Liver (tissue), 3 donors: Measurements from ENCODE around the gene GGN.
"Not testable (repeated sequence)": the region's sequence is repeated elsewhere in the genome, so short reads cannot be mapped to it uniquely, and the experiment has no call there.

Source experiments
- ATF3 ChIP-seq: IDR thresholded peaks from 2 replicates; pipeline ENCODE4 v1.6.1; 2016; ENCODE audit warnings: antibody characterized with exemption
- EGR1 ChIP-seq, 2 donors: IDR thresholded peaks; 2 replicates each; pipeline ENCODE4 v1.6.1; 2016 to 2018; ENCODE audit warnings: antibody characterized with exemption in 2 of 2, low read depth in 2 of 2
- FOXA1 ChIP-seq: IDR thresholded peaks from 2 replicates; pipeline ENCODE4 v1.6.1; 2016; ENCODE audit warnings: antibody characterized with exemption
- FOXA2 ChIP-seq: IDR thresholded peaks from 2 replicates; pipeline ENCODE4 v1.6.1; 2016; ENCODE audit warnings: antibody characterized with exemption
- GABPA ChIP-seq, 2 donors: IDR thresholded peaks in 1 of 2; conservative IDR thresholded peaks in 1 of 2; 2 replicates each; pipeline ENCODE4 v1.6.1; 2016; ENCODE audit warnings: antibody characterized with exemption in 2 of 2, mild to moderate bottlenecking in 1 of 2, moderate library complexity in 1 of 2
- JUND ChIP-seq, 2 donors: IDR thresholded peaks; 2 replicates each; pipeline ENCODE4 v1.6.1; 2016; ENCODE audit warnings: antibody characterized with exemption in 2 of 2
- NR2F2 ChIP-seq: IDR thresholded peaks from 2 replicates; pipeline ENCODE4 v1.6.1; 2016; ENCODE audit warnings: antibody characterized with exemption
- RAD21 ChIP-seq, 2 donors: IDR thresholded peaks; 2 replicates each; pipeline ENCODE4 v1.6.1; 2016; ENCODE audit warnings: antibody characterized with exemption in 2 of 2, mild to moderate bottlenecking in 2 of 2
- REST ChIP-seq: IDR thresholded peaks from 2 replicates; pipeline ENCODE4 v1.6.1; 2016; ENCODE audit warnings: antibody characterized with exemption, mild to moderate bottlenecking
- RXRA ChIP-seq, 2 donors: IDR thresholded peaks; 2 replicates each; pipeline ENCODE4 v1.6.1; 2017 to 2018; ENCODE audit warnings: antibody characterized with exemption in 2 of 2, mild to moderate bottlenecking in 1 of 2
- ZBTB33 ChIP-seq: IDR thresholded peaks from 2 replicates; pipeline ENCODE4 v1.6.1; 2016; ENCODE audit warnings: antibody characterized with exemption
- TF ChIP-seq, protein P1 (sequence below): fragments of 150-350 bp; IDR thresholded peaks from 2 replicates; pipeline ENCODE4 v1.5.1; 2017; ENCODE audit warnings: improper control_type of control experiment, low read depth, low read length; ENCODE audit not compliant: missing input control
- TF ChIP-seq, protein P2 (sequence below): IDR thresholded peaks from 2 replicates; pipeline ENCODE4 v1.6.1; 2016; ENCODE audit warnings: antibody characterized with exemption
- donor health status: healthy.
- donor health status: healthy.

- TF ChIP-seq, protein P1, sequence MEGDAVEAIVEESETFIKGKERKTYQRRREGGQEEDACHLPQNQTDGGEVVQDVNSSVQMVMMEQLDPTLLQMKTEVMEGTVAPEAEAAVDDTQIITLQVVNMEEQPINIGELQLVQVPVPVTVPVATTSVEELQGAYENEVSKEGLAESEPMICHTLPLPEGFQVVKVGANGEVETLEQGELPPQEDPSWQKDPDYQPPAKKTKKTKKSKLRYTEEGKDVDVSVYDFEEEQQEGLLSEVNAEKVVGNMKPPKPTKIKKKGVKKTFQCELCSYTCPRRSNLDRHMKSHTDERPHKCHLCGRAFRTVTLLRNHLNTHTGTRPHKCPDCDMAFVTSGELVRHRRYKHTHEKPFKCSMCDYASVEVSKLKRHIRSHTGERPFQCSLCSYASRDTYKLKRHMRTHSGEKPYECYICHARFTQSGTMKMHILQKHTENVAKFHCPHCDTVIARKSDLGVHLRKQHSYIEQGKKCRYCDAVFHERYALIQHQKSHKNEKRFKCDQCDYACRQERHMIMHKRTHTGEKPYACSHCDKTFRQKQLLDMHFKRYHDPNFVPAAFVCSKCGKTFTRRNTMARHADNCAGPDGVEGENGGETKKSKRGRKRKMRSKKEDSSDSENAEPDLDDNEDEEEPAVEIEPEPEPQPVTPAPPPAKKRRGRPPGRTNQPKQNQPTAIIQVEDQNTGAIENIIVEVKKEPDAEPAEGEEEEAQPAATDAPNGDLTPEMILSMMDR: not testable (repeated sequence)
- TF ChIP-seq RXRA (IDR thresholded peaks at IDR 0.05); FOXA1; FOXA2; ZBTB33; RAD21 (IDR thresholded peaks at IDR 0.05); GABPA (IDR thresholded peaks at IDR 0.05 in 1 of 2, conservative IDR thresholded peaks at IDR 0.05 in 1 of 2); EGR1 (IDR thresholded peaks at IDR 0.05; ENCODE audit: low read depth in 2 of 2); REST; ATF3; JUND (IDR thresholded peaks at IDR 0.05); NR2F2: not testable (repeated sequence)
- TF ChIP-seq, protein P2, sequence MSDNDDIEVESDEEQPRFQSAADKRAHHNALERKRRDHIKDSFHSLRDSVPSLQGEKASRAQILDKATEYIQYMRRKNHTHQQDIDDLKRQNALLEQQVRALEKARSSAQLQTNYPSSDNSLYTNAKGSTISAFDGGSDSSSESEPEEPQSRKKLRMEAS: not testable (repeated sequence)
These were observed 22.6 kb upstream of the GGN start for GRCh38 chr19:38410407-38410806.
